Endothelial cell of umbilical vein (primary cell): Measurements from ENCODE around the gene DIAPH2. TPM values are rescaled to one million over a fixed set of nuclear protein-coding genes. Genes with fewer than 3 reads are reported as not detected.

Experiments used
- BruUV-seq: library from RNA; stranded (reverse); fragments of 400-500 nt; replicated peaks from 2 replicates; lab custom pipeline; 2021; lab: Mats Ljungman, UMichigan
- CTCF ChIA-PET: fragments of 300-600, 350-600 bp; sonication (Branson Sonifier 250); formaldehyde crosslinking; loops from one replicate; lab custom pipeline; 2021; ENCODE audit warnings: antibody characterized with exemption, inconsistent platforms; lab: Charles Lee
- POLR2A ChIA-PET: fragments of 300-600, 350-600 bp; sonication (Branson Sonifier 250); formaldehyde crosslinking; loops from one replicate; lab custom pipeline; 2021; ENCODE audit warnings: antibody characterized with exemption, inconsistent platforms; lab: Charles Lee
- DNase-seq: peaks from one replicate; pipeline ENCODE4 v3.0.0-alpha.2; 2011; ENCODE audit warnings: low read depth, low spot score
- FAIRE-seq: peaks from 2 replicates; lab custom pipeline; 2011; peaks lifted over from hg19 to GRCh38; lab: Jason Lieb, UNC
- H2AFZ ChIP-seq: 2 replicates; pipeline ENCODE4 v1.6.0; 2012; ENCODE audit warnings: low read depth, low read length, control low read depth, inconsistent platforms
- H3K27ac ChIP-seq: 2 replicates; pipeline ENCODE4 v1.5.1; 2011; ENCODE audit warnings: low read depth, mild to moderate bottlenecking, control low read depth, low read length, moderate library complexity; ENCODE audit not compliant: insufficient read depth
- H3K27me3 ChIP-seq, 2 experiments: 2 replicates each; pipeline versions ENCODE4 v1.6.0 to v1.6.1; 2011; ENCODE audit warnings: low read length in 2 of 2, mixed read lengths in 1 of 2; ENCODE audit not compliant: control insufficient read depth in 2 of 2, insufficient read depth in 2 of 2
- H3K36me3 ChIP-seq, 2 experiments: 2 replicates in 1 of 2; 3 replicates in 1 of 2; pipeline ENCODE4 v1.5.1; 2011; ENCODE audit warnings: low read length in 2 of 2, mild to moderate bottlenecking in 1 of 2, moderate library complexity in 1 of 2; ENCODE audit not compliant: control insufficient read depth in 2 of 2, insufficient read depth in 2 of 2; ENCODE audit errors: extremely low read depth in 1 of 2
- H3K4me1 ChIP-seq: 3 replicates; pipeline ENCODE4 v1.5.1; 2011; ENCODE audit warnings: mild to moderate bottlenecking, low read length; ENCODE audit not compliant: control insufficient read depth, insufficient read depth; ENCODE audit errors: extremely low read depth
- H3K4me2 ChIP-seq: 2 replicates; pipeline ENCODE4 v1.6.1; 2011; ENCODE audit warnings: low read length, control low read depth, mixed read lengths; ENCODE audit not compliant: insufficient read depth
- H3K4me3 ChIP-seq, 3 experiments: fragments of 200-600 bp in 1 of 3; sonication (generic), shearing (Covaris generic) in 1 of 3; replicated peaks in 1 of 3; 2 replicates each; pipeline ENCODE4 v1.5.1; 2011 to 2016; ENCODE audit warnings: control low read depth in 3 of 3, low read length in 3 of 3, mild to moderate bottlenecking in 2 of 3, inconsistent platforms in 1 of 3, low read depth in 1 of 3, moderate library complexity in 1 of 3; ENCODE audit not compliant: insufficient read depth in 1 of 3
- H3K79me2 ChIP-seq: 2 replicates; pipeline ENCODE4 v1.6.0; 2012; ENCODE audit warnings: low read length, inconsistent platforms; ENCODE audit not compliant: control insufficient read depth, insufficient read depth
- H3K9ac ChIP-seq: replicated peaks from 2 replicates; pipeline ENCODE3; 2011; ENCODE audit warnings: low read length, control low read depth; ENCODE audit not compliant: insufficient read depth; ENCODE audit errors: extremely low read depth
- H3K9me1 ChIP-seq: replicated peaks from 3 replicates; pipeline ENCODE4 v1.6.0; 2011; ENCODE audit warnings: mild to moderate bottlenecking, low read length; ENCODE audit not compliant: control insufficient read depth, insufficient read depth; ENCODE audit errors: extremely low read depth
- H3K9me3 ChIP-seq: replicated peaks from 2 replicates; pipeline ENCODE4 v1.5.1; 2012; ENCODE audit warnings: low read length, inconsistent platforms; ENCODE audit not compliant: control insufficient read depth, insufficient read depth
- H4K20me1 ChIP-seq: replicated peaks from 2 replicates; pipeline ENCODE3; 2011; ENCODE audit warnings: mild to moderate bottlenecking, low read length; ENCODE audit not compliant: control insufficient read depth, insufficient read depth; ENCODE audit errors: extremely low read depth
- CTCF ChIP-seq, 2 donors: IDR thresholded peaks; 1 replicate in 1 of 2; 2 replicates in 1 of 2; pipeline ENCODE4 v1.5.1; 2011; ENCODE audit warnings: low read length in 2 of 2, mild to moderate bottlenecking in 2 of 2, moderate library complexity in 2 of 2, control low read depth in 1 of 2, inconsistent platforms in 1 of 2, low read depth in 1 of 2; ENCODE audit not compliant: insufficient read depth in 1 of 2; ENCODE audit errors: extremely low read depth in 1 of 2
- EZH2 ChIP-seq: IDR thresholded peaks from 2 replicates; pipeline ENCODE4 v1.6.1; 2012; ENCODE audit warnings: borderline replicate concordance, low read depth, mild to moderate bottlenecking, moderate library complexity, low read length, inconsistent platforms; ENCODE audit not compliant: severe bottlenecking
- FOS ChIP-seq: IDR thresholded peaks from 2 replicates; pipeline ENCODE4 v1.6.1; 2011; ENCODE audit warnings: mild to moderate bottlenecking, low read length, moderate library complexity, borderline replicate concordance; ENCODE audit not compliant: insufficient read depth
- GATA2 ChIP-seq: IDR thresholded peaks from 2 replicates; pipeline ENCODE4 v1.7.0; 2011; ENCODE audit warnings: low read depth, mild to moderate bottlenecking, moderate library complexity, mixed read lengths, low read length; ENCODE audit not compliant: insufficient read length, insufficient read depth
- JUN ChIP-seq: IDR thresholded peaks from 2 replicates; pipeline ENCODE4 v1.6.1; 2011; ENCODE audit warnings: borderline replicate concordance, low read depth; ENCODE audit not compliant: insufficient read length, insufficient read depth
- MYC ChIP-seq: IDR thresholded peaks from one replicate; pipeline ENCODE4 v1.6.1; 2011; ENCODE audit warnings: mild to moderate bottlenecking, low read depth, low read length
- POLR2A ChIP-seq: IDR thresholded peaks from 2 replicates; pipeline ENCODE4 v1.6.1; 2012; ENCODE audit warnings: low read depth, mild to moderate bottlenecking, control low read depth, low read length
- POLR2AphosphoS5 ChIP-seq: IDR thresholded peaks from 2 replicates; pipeline ENCODE4 v1.6.1; 2012; ENCODE audit warnings: low read depth, mild to moderate bottlenecking, control low read depth, low read length, moderate library complexity; ENCODE audit not compliant: insufficient read depth
- dilution Hi-C: fragments of 300-500 bp; cut with MboI; formaldehyde crosslinking; loops from one replicate; pipeline ENCODE4 v1.15.0; 2019; ENCODE audit warnings: low sequenced_read_pairs; ENCODE audit not compliant: extremely low pct_ligation_motif_present
- intact Hi-C: fragments of 100-400 bp; cut with micrococcal nuclease; formaldehyde crosslinking; loops from one replicate; pipeline ENCODE4 v1.10.0; 2022
- polyA plus RNA-seq, 4 experiments: library from polyadenylated mRNA; depleted of rRNA in 3 of 4; stranded (reverse) in 3 of 4; unstranded in 1 of 4; fragments of >200 nt; gene quantifications; 2 replicates each; pipeline versions ENCODE4 v1.2.1 to v1.2.3, GENCODE V29; 2011 to 2012; ENCODE audit warnings: missing spikeins in 1 of 4
- total RNA-seq: library from RNA; stranded (reverse); gene quantifications from 2 replicates; pipeline ENCODE4 v1.2.3, GENCODE V29; 2021
- TF ChIP-seq, protein P1 (sequence below): IDR thresholded peaks from 2 replicates; pipeline ENCODE4 v1.6.1; 2011; ENCODE audit not compliant: insufficient read depth, insufficient read length

DIAPH2 gene
- total and polyA plus RNA-seq, 2 donors (not counting 3 experiments of a cell fraction or from before 2014, with no cell fraction given) = 3.0 to 30.0 TPM

GRCh38 chrX:97594646-97595224 is 910.1 kb downstream of the DIAPH2 start:
- dilution Hi-C loops (no loop called here), intact Hi-C loops (no loop called here)
- Histone ChIP-seq H3K4me1 (peaks cover 19% of the 10 kb centered on the region), H3K9me1 (no peaks in the 10 kb centered on the region), H3K4me2 (no peak overlapping the region), H3K36me3 (no peaks in the 10 kb centered on the region), H2AFZ (no peak overlapping the region), H3K27ac (no peak overlapping the region), H4K20me1 (no peaks in the 10 kb centered on the region), H3K4me3 (no peak overlapping the region), H3K27me3 (no peaks in the 10 kb centered on the region), H3K79me2 (no peaks in the 10 kb centered on the region), H3K9ac (no peak overlapping the region), H3K9me3 (no peaks in the 10 kb centered on the region)
- ChIA-PET POLR2A (no interaction called here), CTCF (interaction anchor here (1.0 kb wide), 1 partner anchor 21 kb away, joined by 3 read pairs; no protein-coding TSS in a partner anchor)
- no TSS peak for BruUV-seq
- FAIRE-seq = no peak
- DNase-seq = no peak
- TF ChIP-seq POLR2A (no peak), JUN (no peak), GATA2 (no peak), CTCF (IDR thresholded peaks at IDR 0.05; ENCODE audit: extremely low read depth in 1 of 2, insufficient read depth in 1 of 2, low read depth in 1 of 2, low read length in 2 of 2) (no peak), MYC (no peak), POLR2AphosphoS5 (no peak), FOS (no peak), EZH2 (no peak)
- TF ChIP-seq, protein P1, sequence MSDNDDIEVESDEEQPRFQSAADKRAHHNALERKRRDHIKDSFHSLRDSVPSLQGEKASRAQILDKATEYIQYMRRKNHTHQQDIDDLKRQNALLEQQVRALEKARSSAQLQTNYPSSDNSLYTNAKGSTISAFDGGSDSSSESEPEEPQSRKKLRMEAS = no peak
